ENCODE data around the gene TEAD1.

The TEAD1 gene

GRCh38 chr11:12657981-12658380, 16.2 kb upstream of the TEAD1 start:
- DNase-seq (ENCODE audit: low spot score), result no peak
- CTCF ChIA-PET, result no interaction called here
- TF ChIP-seq, protein P1, sequence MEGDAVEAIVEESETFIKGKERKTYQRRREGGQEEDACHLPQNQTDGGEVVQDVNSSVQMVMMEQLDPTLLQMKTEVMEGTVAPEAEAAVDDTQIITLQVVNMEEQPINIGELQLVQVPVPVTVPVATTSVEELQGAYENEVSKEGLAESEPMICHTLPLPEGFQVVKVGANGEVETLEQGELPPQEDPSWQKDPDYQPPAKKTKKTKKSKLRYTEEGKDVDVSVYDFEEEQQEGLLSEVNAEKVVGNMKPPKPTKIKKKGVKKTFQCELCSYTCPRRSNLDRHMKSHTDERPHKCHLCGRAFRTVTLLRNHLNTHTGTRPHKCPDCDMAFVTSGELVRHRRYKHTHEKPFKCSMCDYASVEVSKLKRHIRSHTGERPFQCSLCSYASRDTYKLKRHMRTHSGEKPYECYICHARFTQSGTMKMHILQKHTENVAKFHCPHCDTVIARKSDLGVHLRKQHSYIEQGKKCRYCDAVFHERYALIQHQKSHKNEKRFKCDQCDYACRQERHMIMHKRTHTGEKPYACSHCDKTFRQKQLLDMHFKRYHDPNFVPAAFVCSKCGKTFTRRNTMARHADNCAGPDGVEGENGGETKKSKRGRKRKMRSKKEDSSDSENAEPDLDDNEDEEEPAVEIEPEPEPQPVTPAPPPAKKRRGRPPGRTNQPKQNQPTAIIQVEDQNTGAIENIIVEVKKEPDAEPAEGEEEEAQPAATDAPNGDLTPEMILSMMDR (conservative IDR thresholded peaks at IDR 0.05; ENCODE audit: low read depth), result no peak
- H3K27ac ChIP-seq, result no peak overlapping the region
- POLR2A ChIA-PET (ENCODE audit: low non-redundant PET), result no interaction called here

GRCh38 chr11:12662101-12662689, 12.0 kb upstream of the TEAD1 start:
- POLR2A ChIA-PET (ENCODE audit: low non-redundant PET), result no interaction called here
- CTCF ChIA-PET, result no interaction called here

DNA sequence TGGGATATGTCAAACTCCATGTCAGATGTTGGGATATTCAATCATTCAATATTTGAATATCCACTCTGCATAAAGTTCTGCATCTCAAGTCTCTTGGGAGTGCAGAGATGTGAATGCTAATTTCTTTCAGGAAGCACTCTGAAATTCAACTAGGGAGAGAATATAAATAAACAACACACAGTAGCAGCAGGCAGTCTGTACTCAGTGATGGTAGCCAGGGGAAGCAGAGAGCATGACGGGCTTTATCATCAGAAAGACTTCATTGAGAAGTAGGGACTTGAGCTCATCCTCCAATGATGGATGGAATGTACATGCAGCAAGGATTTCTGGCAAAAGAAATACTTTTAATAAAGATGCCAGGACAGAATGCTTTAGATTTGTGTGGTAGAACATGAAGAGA, 9.8 kb upstream of the TEAD1 start:
- CTCF ChIA-PET, result no interaction called here
- DNase-seq (ENCODE audit: low spot score), result no peak
- POLR2A ChIA-PET (ENCODE audit: low non-redundant PET), result no interaction called here
- TF ChIP-seq, protein P1 (conservative IDR thresholded peaks at IDR 0.05; ENCODE audit: low read depth), result no peak
- no peak overlapping the region for H3K27ac ChIP-seq

More at GRCh38 chr11:12662101-12662689, 12.0 kb upstream of the TEAD1 start:
- no peak overlapping the region for H3K27ac ChIP-seq
- no peak for DNase-seq (ENCODE audit: low spot score)
- TF ChIP-seq, protein P1 (conservative IDR thresholded peaks at IDR 0.05; ENCODE audit: low read depth), result no peak

GRCh38 chr11:12666915-12667314, 7.3 kb upstream of the TEAD1 start:
- CTCF ChIA-PET, result interaction anchor here (0.6 kb wide), 1 partner anchor 64 kb away, joined by 3 read pairs; no protein-coding TSS in a partner anchor
- POLR2A ChIA-PET (ENCODE audit: low non-redundant PET), result no interaction called here
- H3K27ac ChIP-seq, result no peak overlapping the region
- no peak for DNase-seq (ENCODE audit: low spot score)
- TF ChIP-seq, protein P1 (conservative IDR thresholded peaks at IDR 0.05; ENCODE audit: low read depth), result no peak

DNA sequence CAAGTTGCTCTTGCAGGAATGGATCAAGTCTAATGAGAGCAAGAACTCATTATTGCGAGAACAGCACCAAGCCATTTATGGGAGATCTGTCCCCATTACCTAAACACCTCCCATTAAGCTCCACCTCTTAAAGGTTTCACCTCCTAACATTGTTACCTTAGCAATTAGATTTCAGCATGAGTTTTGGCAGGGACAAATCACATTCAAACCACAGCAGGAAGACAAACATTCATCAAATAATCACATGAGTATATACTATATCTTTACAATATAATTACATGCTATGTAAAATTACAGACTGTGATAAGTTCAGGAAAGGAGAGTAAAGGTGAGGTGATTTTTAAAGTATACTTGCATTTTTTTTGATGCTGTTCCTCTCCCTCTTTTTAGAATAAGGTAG, 6.6 kb upstream of the TEAD1 start:
- TF ChIP-seq, protein P1 (conservative IDR thresholded peaks at IDR 0.05; ENCODE audit: low read depth), result no peak
- H3K27ac ChIP-seq, result no peak overlapping the region
- ChIA-PET POLR2A (ENCODE audit: low non-redundant PET) (no interaction called here), CTCF (no interaction called here)
- DNase-seq (ENCODE audit: low spot score), result no peak

DNA sequence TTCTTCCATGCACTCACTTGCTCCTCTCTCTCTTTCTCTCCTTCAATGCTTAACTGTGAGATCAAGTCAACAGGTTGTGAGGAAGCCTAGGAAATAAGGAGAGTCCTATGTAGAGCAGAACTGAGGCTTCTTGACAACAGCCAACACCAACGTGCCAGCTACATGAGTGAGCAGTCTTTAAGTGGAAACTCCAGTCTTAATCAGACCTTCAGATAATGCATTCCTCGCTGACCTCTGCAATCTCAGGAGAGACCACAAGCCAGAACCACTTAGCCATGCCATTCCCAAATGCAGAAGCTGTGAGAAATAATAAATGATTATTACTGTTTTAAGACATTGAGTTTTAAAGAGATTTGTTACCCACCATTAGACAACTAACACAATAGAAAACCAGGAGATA, 6.1 kb upstream of the TEAD1 start:
- H3K27ac ChIP-seq, result no peak overlapping the region
- POLR2A ChIA-PET (ENCODE audit: low non-redundant PET), result no interaction called here
- DNase-seq (ENCODE audit: low spot score), result no peak
- TF ChIP-seq, protein P1 (conservative IDR thresholded peaks at IDR 0.05; ENCODE audit: low read depth), result no peak
- CTCF ChIA-PET, result no interaction called here

Measured in RWPE1 (cell line).